Fibroblast of mammary gland (primary cell): Measurements from ENCODE around the gene SYT8.

Experiments used
- DNase-seq: peaks from one replicate; pipeline ENCODE4 v3.0.0-alpha.2; 2010; ENCODE audit warnings: low read depth
- H3K4me3 ChIP-seq: 2 replicates; pipeline ENCODE4 v1.5.1; 2011; ENCODE audit warnings: low read depth, mild to moderate bottlenecking, low read length, moderate library complexity; ENCODE audit not compliant: control insufficient read depth
- TF ChIP-seq, protein P1 (sequence below): conservative IDR thresholded peaks from 2 replicates; pipeline ENCODE4 v1.5.1; 2011; ENCODE audit warnings: low read depth, low read length, inconsistent platforms; ENCODE audit not compliant: control insufficient read depth, insufficient read depth

SYT8 gene

DNA sequence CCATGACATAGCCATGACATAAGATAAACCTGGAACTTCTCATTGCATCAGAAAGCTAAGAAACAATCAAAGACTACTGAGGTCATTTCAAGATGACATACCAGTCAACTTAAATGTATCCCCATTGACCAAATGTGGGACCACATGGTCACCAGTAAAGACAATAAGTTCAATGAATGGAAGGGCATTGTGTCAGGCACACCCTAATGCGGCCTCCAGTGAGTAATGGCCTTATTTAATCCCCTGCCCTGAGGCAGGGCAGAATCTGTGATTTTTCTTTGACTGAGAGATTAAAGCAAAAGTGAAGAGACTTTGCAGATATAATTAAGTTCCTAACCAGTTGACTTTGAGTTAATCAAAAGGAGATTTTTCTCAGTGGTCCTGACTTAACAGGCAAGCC is 17.3 kb upstream of the SYT8 start:
- no peak for DNase-seq
- TF ChIP-seq, protein P1, sequence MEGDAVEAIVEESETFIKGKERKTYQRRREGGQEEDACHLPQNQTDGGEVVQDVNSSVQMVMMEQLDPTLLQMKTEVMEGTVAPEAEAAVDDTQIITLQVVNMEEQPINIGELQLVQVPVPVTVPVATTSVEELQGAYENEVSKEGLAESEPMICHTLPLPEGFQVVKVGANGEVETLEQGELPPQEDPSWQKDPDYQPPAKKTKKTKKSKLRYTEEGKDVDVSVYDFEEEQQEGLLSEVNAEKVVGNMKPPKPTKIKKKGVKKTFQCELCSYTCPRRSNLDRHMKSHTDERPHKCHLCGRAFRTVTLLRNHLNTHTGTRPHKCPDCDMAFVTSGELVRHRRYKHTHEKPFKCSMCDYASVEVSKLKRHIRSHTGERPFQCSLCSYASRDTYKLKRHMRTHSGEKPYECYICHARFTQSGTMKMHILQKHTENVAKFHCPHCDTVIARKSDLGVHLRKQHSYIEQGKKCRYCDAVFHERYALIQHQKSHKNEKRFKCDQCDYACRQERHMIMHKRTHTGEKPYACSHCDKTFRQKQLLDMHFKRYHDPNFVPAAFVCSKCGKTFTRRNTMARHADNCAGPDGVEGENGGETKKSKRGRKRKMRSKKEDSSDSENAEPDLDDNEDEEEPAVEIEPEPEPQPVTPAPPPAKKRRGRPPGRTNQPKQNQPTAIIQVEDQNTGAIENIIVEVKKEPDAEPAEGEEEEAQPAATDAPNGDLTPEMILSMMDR: no peak
- H3K4me3 ChIP-seq: no peak overlapping the region

DNA sequence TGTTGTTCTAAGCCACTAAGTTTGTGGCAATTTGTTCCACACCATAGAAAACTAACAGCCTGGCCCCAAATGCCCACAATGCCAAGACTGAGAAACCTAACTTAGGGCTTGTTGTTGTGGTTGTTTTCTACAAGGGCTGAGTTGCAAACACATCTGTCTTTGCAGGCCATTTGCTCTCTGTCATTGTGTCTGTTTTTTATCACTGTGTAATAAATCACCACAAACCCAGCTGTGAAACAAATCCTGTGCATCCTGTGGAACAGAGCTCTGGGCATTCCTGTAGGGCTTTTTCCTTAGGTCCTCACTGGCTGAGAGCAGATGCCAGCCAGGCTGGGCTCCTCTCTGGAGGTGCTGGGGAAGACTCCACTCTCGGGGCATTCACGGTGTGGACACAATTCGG is 15.7 kb upstream of the SYT8 start:
- TF ChIP-seq, protein P1: no peak
- DNase-seq: no peak
- no peak overlapping the region for H3K4me3 ChIP-seq

DNA sequence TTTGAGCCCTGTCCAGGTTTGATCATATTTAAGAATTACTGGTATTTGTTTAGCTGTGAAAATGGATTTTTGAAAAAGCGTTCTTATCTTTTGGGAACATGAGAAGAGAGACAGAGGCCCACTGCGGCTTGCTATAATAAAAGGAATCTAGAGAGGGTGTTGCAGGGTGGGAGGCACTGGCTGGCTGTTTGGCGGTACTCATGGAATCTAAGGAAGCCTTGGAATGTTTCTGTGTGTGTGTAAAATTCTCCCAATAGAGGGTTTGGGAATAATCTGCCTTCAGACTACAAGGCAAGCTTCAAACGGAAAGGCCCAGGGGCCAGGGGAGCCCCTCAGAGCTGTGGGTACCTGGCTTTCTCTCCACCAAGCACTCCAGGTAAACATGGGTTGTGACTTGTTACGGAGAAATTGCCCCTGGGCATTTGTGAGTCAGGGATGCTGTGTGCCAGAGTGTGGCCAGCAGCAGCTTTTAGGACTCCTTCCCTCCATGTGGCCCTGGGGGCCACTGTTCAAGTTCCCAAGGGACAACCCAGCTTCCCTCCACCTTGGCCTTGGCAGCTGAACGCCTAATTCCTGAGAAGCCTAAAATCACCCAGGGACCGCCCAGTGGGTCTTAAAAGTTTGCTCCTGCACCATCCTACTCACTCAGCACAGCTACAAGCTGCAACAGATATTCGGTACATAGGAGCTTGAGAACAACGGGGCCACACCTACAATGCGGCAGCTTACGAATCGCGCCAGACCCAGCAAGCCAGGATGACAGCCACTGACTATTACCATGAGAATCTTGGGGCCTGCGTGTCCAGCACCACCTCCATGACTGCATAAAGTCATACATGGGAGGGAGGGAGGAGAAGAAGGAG is 14.1 kb upstream of the SYT8 start:
- H3K4me3 ChIP-seq: no peak overlapping the region
- no peak for DNase-seq
- TF ChIP-seq, protein P1: no peak

DNA sequence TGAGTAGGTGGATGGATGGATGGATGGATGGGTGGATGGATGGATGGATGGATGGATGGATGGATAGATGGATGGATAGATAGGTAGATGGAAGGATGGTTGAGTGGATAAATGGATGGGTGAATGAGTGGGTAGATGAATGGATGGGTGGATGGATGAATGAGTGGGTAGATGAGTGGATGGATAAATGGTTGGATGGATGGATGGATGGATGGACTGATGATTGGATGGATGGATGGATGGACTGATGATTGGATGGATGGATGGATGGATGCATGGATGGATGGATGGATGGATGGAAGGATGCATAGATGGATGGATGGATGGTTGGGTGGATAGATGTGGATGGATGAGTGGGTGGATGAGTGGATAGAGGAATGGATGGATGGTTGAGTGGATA is 13.2 kb upstream of the SYT8 start:
- no peak overlapping the region for H3K4me3 ChIP-seq
- TF ChIP-seq, protein P1: no peak
- no peak for DNase-seq

DNA sequence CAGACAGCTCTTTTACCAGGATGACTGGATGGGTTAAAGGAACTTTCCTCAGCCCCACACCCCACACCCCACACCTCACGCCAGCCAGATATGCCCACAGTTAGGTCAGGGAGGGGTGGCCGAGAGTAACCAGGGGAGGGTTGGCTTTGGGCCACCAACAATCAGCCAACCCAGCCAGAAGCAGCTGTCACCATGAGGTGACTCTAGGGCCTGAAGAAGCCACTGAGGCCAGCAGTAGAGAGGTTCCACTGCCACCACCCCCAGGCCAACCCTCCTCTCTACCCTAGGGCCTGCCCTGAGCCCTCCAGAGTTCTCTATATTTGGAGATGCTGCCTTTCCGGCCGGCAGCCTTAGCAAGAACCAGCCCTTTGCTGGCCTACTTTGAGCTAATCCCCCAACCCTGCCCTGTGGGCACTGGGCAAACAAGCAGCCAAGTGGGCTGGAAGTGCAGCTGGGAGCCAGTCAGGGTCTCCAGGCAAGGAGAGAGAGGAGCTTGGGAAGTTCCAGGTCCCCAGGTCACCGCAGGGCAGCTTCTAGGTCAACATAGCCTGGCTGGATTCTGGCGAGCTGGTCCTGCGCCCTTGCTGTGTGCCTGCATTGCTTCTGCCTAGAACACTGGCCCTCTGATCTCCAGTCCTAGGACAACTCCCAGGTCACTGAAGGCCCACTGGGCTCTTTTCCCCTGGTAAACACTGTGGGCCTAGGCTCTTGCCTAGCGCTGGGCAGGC is 12.0 kb upstream of the SYT8 start:
- H3K4me3 ChIP-seq: no peak overlapping the region
- DNase-seq: no peak
- TF ChIP-seq, protein P1: no peak

DNA sequence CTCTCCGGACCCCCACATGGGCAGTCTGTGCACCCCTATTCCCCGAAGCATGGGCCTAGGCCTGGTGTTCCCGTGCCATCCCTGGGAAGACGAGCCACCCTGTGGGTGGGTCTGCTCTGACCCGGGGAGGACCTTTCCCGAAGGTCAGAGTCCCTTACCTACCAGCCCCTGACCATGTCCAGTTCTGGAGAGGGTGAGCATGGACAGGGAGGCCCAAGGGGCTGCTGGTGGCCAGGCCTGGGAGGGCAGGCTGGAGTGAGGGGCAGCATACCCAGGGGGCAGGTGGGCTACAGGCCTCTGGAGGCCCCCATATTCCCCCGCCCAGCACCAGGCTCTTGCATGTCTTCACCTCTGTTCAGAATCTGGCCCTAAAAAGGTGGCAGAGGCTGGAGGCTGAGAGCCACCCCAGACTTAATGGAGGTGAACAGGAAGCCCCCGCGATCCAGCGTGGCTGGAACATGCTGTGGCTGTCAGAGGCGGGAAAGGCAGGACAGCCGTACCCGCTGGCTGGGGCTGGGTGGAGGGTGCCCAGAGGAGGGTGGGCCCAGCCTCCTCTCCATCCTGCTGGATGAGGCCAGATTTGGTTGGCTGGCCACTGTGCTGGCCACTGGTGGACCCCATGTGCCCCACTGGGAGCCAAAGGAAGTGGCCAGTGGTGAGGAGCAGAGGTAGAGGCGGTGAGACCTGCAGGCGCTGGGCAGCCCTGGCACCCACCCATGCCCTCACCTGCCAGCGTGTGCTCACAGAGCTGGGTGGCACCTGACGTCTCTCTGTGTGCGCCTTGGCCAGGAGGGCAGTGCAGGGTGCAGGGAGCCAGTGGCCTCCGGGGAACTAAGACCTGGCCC is 11.2 kb upstream of the SYT8 start:
- H3K4me3 ChIP-seq: no peak overlapping the region
- TF ChIP-seq, protein P1: no peak
- DNase-seq: no peak
